Karpas-422 (cell line): ENCODE data around the gene SMIM43. TPM values are rescaled to one million over a fixed set of nuclear protein-coding genes. Genes with fewer than 3 reads are reported as not detected.

Source experiments
- DNase-seq: peaks from one replicate; pipeline ENCODE4 v3.0.0-alpha.2; 2015
- H2AFZ ChIP-seq: fragments of 200-600 bp; sonication (generic); 2 replicates; pipeline ENCODE4 v1.6.1; 2014; ENCODE audit warnings: antibody characterized with exemption, low read length, mixed read lengths
- H3K27ac ChIP-seq: fragments of 200-600 bp; sonication (generic); 2 replicates; pipeline ENCODE4 v1.5.1; 2014; ENCODE audit warnings: mild to moderate bottlenecking, low read length, moderate library complexity
- H3K27me3 ChIP-seq: fragments of 200-600 bp; sonication (generic); 2 replicates; pipeline ENCODE4 v1.6.1; 2014; ENCODE audit warnings: low read length, mixed read lengths
- H3K36me3 ChIP-seq: fragments of 200-600 bp; sonication (generic); 2 replicates; pipeline ENCODE4 v1.6.1; 2014; ENCODE audit warnings: low read length, mixed read lengths; ENCODE audit not compliant: insufficient read depth
- H3K4me1 ChIP-seq: fragments of 200-600 bp; sonication (generic); 2 replicates; pipeline ENCODE4 v1.6.1; 2014; ENCODE audit warnings: mild to moderate bottlenecking, low read length, mixed read lengths
- H3K4me2 ChIP-seq: fragments of 200-600 bp; sonication (generic); 2 replicates; pipeline ENCODE4 v1.6.1; 2014; ENCODE audit warnings: low read length, low read depth, mild to moderate bottlenecking; ENCODE audit not compliant: poor library complexity, severe bottlenecking
- H3K4me3 ChIP-seq: fragments of 200-600 bp; sonication (generic); 2 replicates; pipeline ENCODE4 v1.5.1; 2014; ENCODE audit warnings: mild to moderate bottlenecking, antibody characterized with exemption, low read length, mixed read lengths
- H3K79me2 ChIP-seq: fragments of 200-600 bp; sonication (generic); 2 replicates; pipeline ENCODE4 v1.6.1; 2014; ENCODE audit warnings: mild to moderate bottlenecking, low read length, mixed read lengths
- H3K9ac ChIP-seq: fragments of 200-600 bp; sonication (generic); 2 replicates; pipeline ENCODE4 v1.6.0; 2014; ENCODE audit warnings: low read length
- H3K9me2 ChIP-seq: fragments of 200-600 bp; sonication (generic), shearing (Covaris generic); replicated peaks from 2 replicates; pipeline ENCODE4 v1.6.0; 2014; ENCODE audit warnings: mild to moderate bottlenecking, low read length, moderate library complexity; ENCODE audit not compliant: insufficient read depth
- H3K9me3 ChIP-seq: fragments of 300-700, 200-600 bp; sonication (generic); 2 replicates; pipeline ENCODE4 v1.6.1; 2014; ENCODE audit warnings: low read length, mixed read lengths
- H4K20me1 ChIP-seq: fragments of 200-600 bp; sonication (generic); 2 replicates; pipeline ENCODE4 v1.6.1; 2014; ENCODE audit warnings: mild to moderate bottlenecking, antibody characterized with exemption, low read length, low read depth; ENCODE audit not compliant: insufficient read depth
- total RNA-seq: library from RNA; depleted of rRNA; stranded (reverse); fragments of >200 nt; shearing (Covaris generic); gene quantifications from 2 replicates; pipeline ENCODE4 v1.2.3, GENCODE V29; 2014; ENCODE audit warnings: low replicate concordance

Gene SMIM43
- total RNA-seq, 1 experiment from 2014 or later, result not detected

GRCh38 chr4:121799867-121800501 is 35.0 kb upstream of the SMIM43 start:
- peak overlapping the region; percentile 96 for H3K4me2 ChIP-seq
- peak overlapping the region; percentile 61 for H2AFZ ChIP-seq
- H3K27ac ChIP-seq, result peak overlapping the region; percentile 89
- H3K79me2 ChIP-seq, result peaks cover 38% of the 10 kb centered on the region
- no peak for DNase-seq
- no peaks in the 10 kb centered on the region for H3K27me3 ChIP-seq
- H3K9me3 ChIP-seq, result no peaks in the 10 kb centered on the region
- no peaks in the 10 kb centered on the region for H4K20me1 ChIP-seq
- H3K36me3 ChIP-seq, result peaks cover 23% of the 10 kb centered on the region; the same call in 1 of the 2 replicates
- H3K9me2 ChIP-seq, result no peaks in the 10 kb centered on the region
- peak overlapping the region; percentile 85 for H3K4me3 ChIP-seq
- peaks cover 36% of the 10 kb centered on the region for H3K4me1 ChIP-seq
- peak overlapping the region; percentile 77 for H3K9ac ChIP-seq

- H4K20me1 ChIP-seq, result no peaks in the 10 kb centered on the region
- no peak overlapping the region for H3K9ac ChIP-seq
- H3K36me3 ChIP-seq, result peaks cover 16% of the 10 kb centered on the region; the same call in 1 of the 2 replicates
- peaks cover 36% of the 10 kb centered on the region for H3K4me1 ChIP-seq
- no peak overlapping the region for H3K4me3 ChIP-seq
- DNase-seq, result no peak
- H3K4me2 ChIP-seq, result no peak overlapping the region
- no peaks in the 10 kb centered on the region for H3K27me3 ChIP-seq
- H3K27ac ChIP-seq, result no peak overlapping the region
- H2AFZ ChIP-seq, result peak overlapping the region; percentile 61
- peaks cover 31% of the 10 kb centered on the region for H3K79me2 ChIP-seq
- no peaks in the 10 kb centered on the region for H3K9me2 ChIP-seq
- no peaks in the 10 kb centered on the region for H3K9me3 ChIP-seq
Observed at GRCh38 chr4:121799208-121799823, 34.4 kb upstream of the SMIM43 start.

GRCh38 chr4:121796283-121796682 is 31.3 kb upstream of the SMIM43 start:
- H3K79me2 ChIP-seq, result peaks cover 2% of the 10 kb centered on the region
- no peak overlapping the region for H3K4me2 ChIP-seq

GRCh38 chr4:121794505-121795188 is 29.7 kb upstream of the SMIM43 start:
- Histone ChIP-seq H3K4me2 (no peak overlapping the region), H3K27ac (no peak overlapping the region), H3K27me3 (no peaks in the 10 kb centered on the region), H3K9ac (no peak overlapping the region), H2AFZ (no peak overlapping the region), H4K20me1 (no peaks in the 10 kb centered on the region), H3K9me2 (no peaks in the 10 kb centered on the region), H3K4me1 (peaks cover 10% of the 10 kb centered on the region), H3K79me2 (no peaks in the 10 kb centered on the region), H3K9me3 (no peaks in the 10 kb centered on the region), H3K36me3 (no peaks in the 10 kb centered on the region), H3K4me3 (no peak overlapping the region)
- DNase-seq, result no peak

More at GRCh38 chr4:121796283-121796682, 31.3 kb upstream of the SMIM43 start:
- no peak overlapping the region for H2AFZ ChIP-seq
- no peaks in the 10 kb centered on the region for H3K9me3 ChIP-seq
- H3K36me3 ChIP-seq, result no peaks in the 10 kb centered on the region
- H3K9me2 ChIP-seq, result no peaks in the 10 kb centered on the region
- H4K20me1 ChIP-seq, result no peaks in the 10 kb centered on the region
- no peak overlapping the region for H3K9ac ChIP-seq
- H3K4me3 ChIP-seq, result no peak overlapping the region
- no peak overlapping the region for H3K27ac ChIP-seq
- H3K4me1 ChIP-seq, result peaks cover 22% of the 10 kb centered on the region
- H3K27me3 ChIP-seq, result no peaks in the 10 kb centered on the region
- no peak for DNase-seq

GRCh38 chr4:121792966-121793365 is 28.0 kb upstream of the SMIM43 start:
- no peaks in the 10 kb centered on the region for H4K20me1 ChIP-seq

GRCh38 chr4:121791481-121791880 is 26.5 kb upstream of the SMIM43 start:
- Histone ChIP-seq H3K79me2 (no peaks in the 10 kb centered on the region), H4K20me1 (no peaks in the 10 kb centered on the region), H2AFZ (no peak overlapping the region), H3K4me1 (peaks cover 4% of the 10 kb centered on the region; the same call in 1 of the 2 replicates), H3K36me3 (no peaks in the 10 kb centered on the region), H3K9ac (no peak overlapping the region), H3K9me2 (no peaks in the 10 kb centered on the region), H3K9me3 (no peaks in the 10 kb centered on the region), H3K4me3 (no peak overlapping the region), H3K27me3 (no peaks in the 10 kb centered on the region), H3K4me2 (no peak overlapping the region), H3K27ac (no peak overlapping the region)
- DNase-seq, result no peak

More at GRCh38 chr4:121792966-121793365, 28.0 kb upstream of the SMIM43 start:
- Histone ChIP-seq H3K9ac (no peak overlapping the region), H3K4me3 (no peak overlapping the region), H3K4me2 (no peak overlapping the region), H3K9me3 (no peaks in the 10 kb centered on the region), H3K79me2 (no peaks in the 10 kb centered on the region), H2AFZ (no peak overlapping the region), H3K4me1 (peaks cover 4% of the 10 kb centered on the region; the same call in 1 of the 2 replicates), H3K36me3 (no peaks in the 10 kb centered on the region), H3K27me3 (no peaks in the 10 kb centered on the region), H3K9me2 (no peaks in the 10 kb centered on the region), H3K27ac (no peak overlapping the region)
- no peak for DNase-seq

- Histone ChIP-seq H2AFZ (no peak overlapping the region), H3K4me2 (no peak overlapping the region), H3K36me3 (no peaks in the 10 kb centered on the region), H3K79me2 (no peaks in the 10 kb centered on the region), H3K9ac (no peak overlapping the region), H3K9me2 (no peaks in the 10 kb centered on the region), H3K9me3 (no peaks in the 10 kb centered on the region), H3K4me1 (peaks cover 4% of the 10 kb centered on the region; the same call in 1 of the 2 replicates), H3K4me3 (no peak overlapping the region), H3K27ac (no peak overlapping the region), H4K20me1 (no peaks in the 10 kb centered on the region), H3K27me3 (no peaks in the 10 kb centered on the region)
- no peak for DNase-seq
Observed at GRCh38 chr4:121790976-121791375, 26.0 kb upstream of the SMIM43 start.
